ENCODE measurements around the gene ISX.

- TF ChIP-seq GATA2 (IDR thresholded peaks at IDR 0.05; ENCODE audit: low read depth, low read length) = no peak
- TF ChIP-seq GATA3 (IDR thresholded peaks at IDR 0.05; ENCODE audit: low read depth, low read length) = no peak
Observed at GRCh38 chr22:35057155-35057554, 8.8 kb upstream of the ISX start.

Data from SH-SY5Y (cell line).